ENCODE results near the gene ATP6V1F.
"Not testable (repeated sequence)": the region's sequence is repeated elsewhere in the genome, so short reads cannot be mapped to it uniquely, and the experiment has no call there.

Gene ATP6V1F

GRCh38 chr7:128906001-128906765 lies 43.5 kb downstream of the ATP6V1F start:
- Mint-ChIP-seq H3K9me3 (no peaks in the 10 kb centered on the region), H3K4me1 (peaks cover 45% of the 10 kb centered on the region), H3K4me3 (no peak overlapping the region), H3K27me3 (peaks cover 37% of the 10 kb centered on the region), H3K27ac (peak overlapping the region; percentile 18), H3K36me3 (no peaks in the 10 kb centered on the region)
- no peak for ATAC-seq

DNA sequence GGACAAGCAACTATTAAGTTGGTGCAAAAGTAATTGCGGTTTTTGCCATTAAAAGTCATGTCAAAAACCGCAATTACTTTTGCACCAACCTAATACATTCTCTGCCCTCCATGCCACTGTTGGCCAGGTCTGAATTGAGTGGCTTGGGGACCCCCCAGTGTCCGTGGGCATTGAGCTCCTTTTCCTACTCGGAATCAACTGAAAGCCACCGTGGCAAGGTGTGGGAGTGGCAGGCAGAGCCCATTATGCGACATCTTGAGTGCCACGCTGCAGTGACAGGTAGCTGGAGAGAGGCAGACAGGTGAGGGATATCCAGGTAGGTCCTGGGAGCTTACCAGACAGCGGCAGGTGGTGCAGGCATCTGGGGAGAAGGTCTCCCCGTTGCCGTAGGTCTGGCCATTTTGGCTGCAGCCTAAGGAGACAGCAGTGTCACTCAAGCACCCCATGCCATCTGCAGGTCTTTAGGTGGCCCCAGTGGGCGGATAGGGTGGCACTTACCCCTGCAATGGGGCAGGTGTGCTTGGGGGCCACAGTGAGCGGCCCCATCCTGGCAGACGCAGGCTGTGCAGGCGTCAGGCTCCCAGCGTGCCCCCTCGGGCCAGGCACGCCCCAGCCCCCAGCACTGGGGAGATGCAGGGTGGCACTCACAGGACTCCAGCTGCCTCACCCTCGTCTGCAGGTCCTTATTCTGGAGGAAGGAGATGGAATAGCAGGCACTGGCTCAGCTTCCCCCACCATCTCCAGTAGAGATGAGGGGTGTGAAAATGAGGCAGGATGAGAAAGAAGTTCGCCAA lies 44.3 kb downstream of the ATP6V1F start:
- H3K4me3 Mint-ChIP-seq: no peak overlapping the region
- no peaks in the 10 kb centered on the region for H3K36me3 Mint-ChIP-seq
- no peaks in the 10 kb centered on the region for H3K9me3 Mint-ChIP-seq
- peaks cover 43% of the 10 kb centered on the region for H3K27me3 Mint-ChIP-seq
- no peak overlapping the region for H3K27ac Mint-ChIP-seq
- H3K4me1 Mint-ChIP-seq: peaks cover 53% of the 10 kb centered on the region
- ATAC-seq: no peak

GRCh38 chr7:128908750-128909624 lies 46.3 kb downstream of the ATP6V1F start:
- Mint-ChIP-seq H3K27ac (peak overlapping the region; percentile 15), H3K4me1 (peaks cover 62% of the 10 kb centered on the region), H3K4me3 (peak overlapping the region; percentile 58), H3K9me3 (no peaks in the 10 kb centered on the region), H3K36me3 (no peaks in the 10 kb centered on the region), H3K27me3 (peaks cover 43% of the 10 kb centered on the region)
- no peak for ATAC-seq

DNA sequence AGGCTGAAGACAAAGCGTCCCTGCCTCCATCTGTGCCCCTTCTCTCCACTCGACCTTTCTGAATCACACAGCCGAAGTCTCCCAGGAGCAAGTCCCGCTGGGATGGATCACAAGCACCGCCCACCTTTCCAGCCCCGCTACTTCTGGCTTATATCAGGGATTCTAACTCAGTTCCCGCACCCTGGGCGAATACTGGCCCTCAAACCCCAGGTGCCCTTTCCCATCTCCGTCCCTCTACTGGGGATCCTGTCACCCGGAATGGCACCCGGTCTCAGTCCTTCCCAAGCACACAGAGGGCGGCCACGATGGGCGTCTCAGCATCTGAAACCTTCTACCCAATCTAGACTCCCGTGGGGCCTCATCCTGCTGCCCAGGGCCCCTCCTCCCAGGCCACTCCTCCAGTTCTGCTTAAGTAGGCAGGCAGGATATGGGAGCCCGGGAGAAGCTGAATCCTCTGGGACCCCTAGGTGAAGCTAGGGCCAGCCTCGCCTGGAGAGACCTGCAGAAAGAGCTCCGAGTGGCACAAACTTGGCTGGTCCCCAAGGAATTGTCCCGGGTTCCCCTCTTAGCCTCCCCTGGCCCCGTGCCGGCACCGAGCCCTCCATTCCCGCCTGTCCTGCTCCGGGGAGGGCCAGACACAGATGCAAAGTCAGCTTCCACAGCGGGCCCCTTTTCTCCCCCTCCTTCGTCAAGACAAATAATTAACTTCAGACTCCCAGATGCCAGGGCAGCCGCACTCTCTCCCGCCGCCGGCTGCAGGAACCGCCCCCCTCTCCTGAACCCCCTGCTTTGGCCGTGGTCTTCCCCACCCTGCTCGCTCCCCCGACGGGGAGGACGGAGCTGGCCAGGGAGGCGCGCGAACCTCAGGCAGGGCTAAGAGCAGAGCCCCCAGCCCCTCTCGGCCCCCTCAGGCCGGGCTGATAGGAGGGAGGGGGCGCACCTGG lies 47.2 kb downstream of the ATP6V1F start:
- H3K27me3 Mint-ChIP-seq: peaks cover 43% of the 10 kb centered on the region
- no peak for ATAC-seq
- peak overlapping the region; percentile 26 for H3K27ac Mint-ChIP-seq
- no peaks in the 10 kb centered on the region for H3K36me3 Mint-ChIP-seq
- peak overlapping the region; percentile 58 for H3K4me3 Mint-ChIP-seq
- H3K4me1 Mint-ChIP-seq: peaks cover 62% of the 10 kb centered on the region
- H3K9me3 Mint-ChIP-seq: no peaks in the 10 kb centered on the region

DNA sequence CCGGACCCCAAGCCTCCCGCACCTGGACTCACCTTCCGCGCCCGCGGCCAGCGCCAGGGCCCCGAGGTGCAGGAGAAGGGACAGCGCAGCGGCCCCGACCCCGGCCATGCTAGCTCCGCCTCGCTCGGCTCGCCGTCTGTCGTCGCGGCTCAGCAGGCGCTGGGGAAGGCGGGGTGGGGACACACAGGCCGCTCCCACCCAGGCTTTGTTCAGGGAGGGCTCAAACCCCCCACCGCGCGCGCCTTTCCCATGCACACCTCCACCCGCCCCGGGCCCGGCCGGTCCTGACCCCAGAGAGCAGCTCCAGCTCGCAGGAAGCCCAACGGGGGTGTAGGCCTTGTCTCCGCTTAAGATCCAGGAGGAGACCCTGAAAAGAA lies 47.9 kb downstream of the ATP6V1F start, which contains the start of gene KCP:
TSS of gene KCP (minus strand) at position 141 of the 377 bp plus-strand sequence. CDS start at position 108, 33 bp downstream.
- Mint-ChIP-seq H3K27ac (peak within 1 kb of the TSS; percentile 52), H3K4me3 (peak within 1 kb of the TSS; percentile 58), H3K4me1 (peaks cover 61% of the 10 kb centered on the region), H3K9me3 (no peaks in the 10 kb centered on the region), H3K27me3 (peaks cover 43% of the 10 kb centered on the region), H3K36me3 (no peaks in the 10 kb centered on the region)
- no peak for ATAC-seq

- H3K4me3 Mint-ChIP-seq: no peak overlapping the region
- peaks cover 57% of the 10 kb centered on the region for H3K4me1 Mint-ChIP-seq
- H3K27me3 Mint-ChIP-seq: peaks cover 43% of the 10 kb centered on the region
- no peaks in the 10 kb centered on the region for H3K9me3 Mint-ChIP-seq
- no peak for ATAC-seq
- H3K36me3 Mint-ChIP-seq: no peaks in the 10 kb centered on the region
- H3K27ac Mint-ChIP-seq: peak overlapping the region; percentile 52
These were observed 48.9 kb downstream of the ATP6V1F start for GRCh38 chr7:128911423-128912031.

GRCh38 chr7:128912281-128912680 lies 49.6 kb downstream of the ATP6V1F start:
- Mint-ChIP-seq H3K27me3 (peaks cover 43% of the 10 kb centered on the region), H3K4me1 (peaks cover 57% of the 10 kb centered on the region), H3K27ac (peak overlapping the region; percentile 52), H3K4me3 (no peak overlapping the region), H3K9me3 (no peaks in the 10 kb centered on the region), H3K36me3 (no peaks in the 10 kb centered on the region)
- no peak for ATAC-seq

DNA sequence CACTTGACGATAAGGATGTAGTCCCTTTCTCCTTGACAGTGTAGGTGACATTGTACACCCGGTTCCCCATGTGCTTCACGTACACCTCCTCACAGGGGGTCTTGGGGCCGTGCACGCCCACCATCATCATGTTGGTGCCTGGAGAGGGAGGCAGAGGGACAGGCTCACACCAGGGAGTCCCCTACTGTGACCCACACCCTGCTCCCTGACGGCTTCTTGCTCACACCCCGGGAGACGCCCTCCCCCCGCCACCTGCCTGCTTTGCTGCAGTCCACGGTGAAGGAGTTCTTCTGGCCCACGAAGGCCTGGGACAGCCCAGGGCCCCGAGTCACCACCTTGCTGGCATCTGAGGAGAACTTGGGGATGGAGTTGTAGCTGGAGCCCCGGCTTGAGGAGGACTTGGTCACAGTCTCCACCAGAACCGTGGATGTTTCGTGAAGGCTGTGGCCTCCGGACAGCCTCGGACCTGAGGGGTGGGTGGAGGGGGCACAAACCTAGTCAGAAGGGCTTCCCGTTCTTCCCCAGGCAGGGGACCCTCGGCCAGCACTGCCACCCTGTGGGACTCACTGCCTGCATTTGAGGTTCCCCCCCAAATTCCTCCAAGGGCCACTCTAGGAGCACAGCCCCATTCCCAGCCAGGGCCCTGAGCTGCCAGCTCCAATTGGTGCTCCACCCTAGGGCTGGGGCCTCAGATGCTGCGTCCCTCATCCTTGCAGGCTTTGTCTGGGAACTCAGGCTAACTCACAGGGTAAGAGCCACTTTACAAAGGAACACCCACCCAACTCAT lies 50.2 kb downstream of the ATP6V1F start:
- Mint-ChIP-seq H3K27ac (peak overlapping the region; percentile 52), H3K4me1 (peaks cover 55% of the 10 kb centered on the region), H3K27me3 (peaks cover 38% of the 10 kb centered on the region)
- H3K4me3 Mint-ChIP-seq, H3K9me3 Mint-ChIP-seq, H3K36me3 Mint-ChIP-seq, ATAC-seq: not testable (repeated sequence)

GRCh38 chr7:128913870-128914565 lies 51.4 kb downstream of the ATP6V1F start:
- no peak for ATAC-seq
- H3K4me3 Mint-ChIP-seq: peak overlapping the region; percentile 34
- no peaks in the 10 kb centered on the region for H3K9me3 Mint-ChIP-seq
- peaks cover 54% of the 10 kb centered on the region for H3K4me1 Mint-ChIP-seq
- peak overlapping the region; percentile 92 for H3K27ac Mint-ChIP-seq
- H3K27me3 Mint-ChIP-seq: peaks cover 27% of the 10 kb centered on the region
- H3K36me3 Mint-ChIP-seq: no peaks in the 10 kb centered on the region

GRCh38 chr7:128914566-128915151 lies 52.0 kb downstream of the ATP6V1F start:
- Mint-ChIP-seq H3K36me3 (no peaks in the 10 kb centered on the region), H3K4me3 (peak overlapping the region; percentile 34), H3K27me3 (peaks cover 21% of the 10 kb centered on the region), H3K27ac (peak overlapping the region; percentile 92), H3K4me1 (peaks cover 55% of the 10 kb centered on the region), H3K9me3 (no peaks in the 10 kb centered on the region)
- ATAC-seq: peak; percentile 86

- Mint-ChIP-seq H3K9me3 (no peaks in the 10 kb centered on the region), H3K4me1 (peaks cover 54% of the 10 kb centered on the region), H3K36me3 (no peaks in the 10 kb centered on the region), H3K4me3 (peak overlapping the region; percentile 80), H3K27ac (peak overlapping the region; percentile 92), H3K27me3 (peaks cover 14% of the 10 kb centered on the region)
- no peak for ATAC-seq
These were observed 52.7 kb downstream of the ATP6V1F start for GRCh38 chr7:128915271-128915819.
